IgD-negative memory B cell (primary cell): ENCODE data around the gene DMXL2. TPM values are rescaled to one million over a fixed set of nuclear protein-coding genes. Genes with fewer than 3 reads are reported as not detected.
"Not testable (repeated sequence)": the region's sequence is repeated elsewhere in the genome, so short reads cannot be mapped to it uniquely, and the experiment has no call there.

Experiments used
- H3K27ac Mint-ChIP-seq, 3 donors: one replicate each; pipeline ENCODE4 v1.8.0; 2020 to 2022; ENCODE audit warnings: mild to moderate bottlenecking in 3 of 3, mixed read lengths in 3 of 3, moderate library complexity in 1 of 3
- H3K27me3 Mint-ChIP-seq: one replicate; pipeline ENCODE4 v1.8.0; 2021; ENCODE audit warnings: mixed read lengths
- H3K36me3 Mint-ChIP-seq: one replicate; pipeline ENCODE4 v1.8.0; 2020; ENCODE audit warnings: mild to moderate bottlenecking, mixed read lengths
- H3K4me1 Mint-ChIP-seq, 3 donors: one replicate each; pipeline ENCODE4 v1.8.0; 2020 to 2022; ENCODE audit warnings: mixed read lengths in 3 of 3, mild to moderate bottlenecking in 1 of 3
- H3K4me3 Mint-ChIP-seq, 4 donors: one replicate each; pipeline ENCODE4 v1.8.0; 2020 to 2022; ENCODE audit warnings: mild to moderate bottlenecking in 4 of 4, mixed read lengths in 4 of 4, moderate library complexity in 3 of 4
- H3K9me3 Mint-ChIP-seq, 3 donors: one replicate each; pipeline ENCODE4 v1.8.0; 2020 to 2021; ENCODE audit warnings: mixed read lengths in 3 of 3, mild to moderate bottlenecking in 1 of 3
- polyA plus RNA-seq: library from polyadenylated mRNA; unstranded; fragments of 300-500 nt; fragmentation: Illumina TruSeq; gene quantifications from one replicate; pipeline ENCODE4 v1.2.3, GENCODE V29; 2021

The DMXL2 gene, protein sequence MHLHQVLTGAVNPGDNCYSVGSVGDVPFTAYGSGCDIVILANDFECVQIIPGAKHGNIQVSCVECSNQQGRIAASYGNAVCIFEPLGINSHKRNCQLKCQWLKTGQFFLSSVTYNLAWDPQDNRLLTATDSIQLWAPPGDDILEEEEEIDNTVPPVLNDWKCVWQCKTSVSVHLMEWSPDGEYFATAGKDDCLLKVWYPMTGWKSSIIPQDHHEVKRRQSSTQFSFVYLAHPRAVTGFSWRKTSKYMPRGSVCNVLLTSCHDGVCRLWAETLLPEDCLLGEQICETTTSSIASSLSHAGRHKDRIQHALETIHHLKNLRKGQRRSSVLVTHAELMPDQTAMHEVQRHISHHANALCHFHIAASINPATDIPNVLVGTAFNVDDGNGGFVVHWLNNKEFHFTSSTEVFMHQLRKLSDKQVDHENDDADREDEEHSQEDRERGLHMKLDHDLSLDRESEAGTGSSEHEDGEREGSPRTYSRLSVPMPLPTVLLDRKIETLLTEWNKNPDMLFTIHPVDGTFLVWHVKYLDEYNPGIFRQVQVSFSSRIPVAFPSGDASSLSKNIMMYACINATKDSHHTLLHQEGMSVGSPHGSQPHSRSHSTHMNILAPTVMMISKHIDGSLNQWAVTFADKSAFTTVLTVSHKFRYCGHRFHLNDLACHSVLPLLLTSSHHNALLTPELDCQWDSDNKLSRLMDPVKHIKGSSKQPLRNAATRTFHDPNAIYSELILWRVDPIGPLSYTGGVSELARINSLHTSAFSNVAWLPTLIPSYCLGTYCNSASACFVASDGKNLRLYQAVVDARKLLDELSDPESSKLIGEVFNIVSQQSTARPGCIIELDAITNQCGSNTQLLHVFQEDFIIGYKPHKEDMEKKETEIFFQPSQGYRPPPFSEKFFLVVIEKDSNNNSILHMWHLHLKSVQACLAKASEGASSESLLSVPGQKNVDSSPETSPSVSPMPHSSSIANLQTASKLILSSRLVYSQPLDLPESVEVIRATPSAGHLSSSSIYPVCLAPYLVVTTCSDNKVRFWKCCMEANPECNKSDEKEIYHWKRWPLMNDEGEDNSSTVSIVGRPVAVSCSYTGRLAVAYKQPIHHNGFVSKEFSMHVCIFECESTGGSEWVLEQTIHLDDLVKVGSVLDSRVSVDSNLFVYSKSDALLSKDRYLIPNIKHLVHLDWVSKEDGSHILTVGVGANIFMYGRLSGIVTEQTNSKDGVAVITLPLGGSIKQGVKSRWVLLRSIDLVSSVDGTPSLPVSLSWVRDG (N-terminal part only)
- 1.1 TPM for polyA plus RNA-seq

DNA sequence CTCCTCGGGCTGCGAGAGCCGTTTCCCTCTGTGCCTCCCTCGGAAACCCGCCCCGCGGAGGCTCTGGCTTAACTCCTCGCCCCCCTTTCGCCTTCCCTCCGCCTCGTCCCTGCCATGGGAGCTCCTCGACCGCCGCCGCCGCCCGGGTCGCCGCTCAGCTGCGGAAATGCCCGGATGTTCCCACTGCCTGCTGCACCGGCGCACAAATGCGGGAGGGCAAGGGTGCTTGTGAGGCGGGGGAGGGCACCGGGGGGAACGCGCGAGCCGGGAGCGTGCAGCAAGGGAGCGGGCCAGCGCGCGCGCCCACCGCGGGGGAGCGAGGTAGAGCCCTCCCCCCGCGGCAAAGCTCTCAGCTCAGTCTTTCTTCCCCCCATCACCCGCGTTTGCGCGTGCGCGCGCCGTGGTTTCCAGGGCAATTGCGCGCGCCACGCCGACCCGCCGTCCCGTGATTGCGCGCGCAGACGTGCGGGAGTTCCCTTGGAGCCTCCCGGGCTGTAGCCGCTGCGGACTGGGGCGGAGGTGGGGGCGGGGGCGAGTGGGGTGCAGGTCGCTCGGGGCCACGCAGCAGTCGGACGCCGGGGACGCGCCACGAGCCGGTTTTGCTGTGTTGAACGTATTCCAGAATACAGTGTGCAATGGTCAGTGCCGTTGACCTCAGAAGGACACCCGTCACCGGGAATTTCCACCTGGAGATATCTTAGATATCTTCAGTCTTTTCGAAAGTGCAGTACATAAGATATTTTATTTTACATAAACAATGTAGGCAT lies at the start of gene DMXL2:
DMXL2 (minus strand) TSS at position 168 of the 767 bp plus-strand sequence. CDS start 226 bp downstream, outside the sequence.
- Mint-ChIP-seq H3K36me3 (no peaks in the 10 kb centered on the region), H3K27me3 (peaks cover 4% of the 10 kb centered on the region), H3K4me1 (peaks cover 15 to 29% (median 28%) of the 10 kb centered on the region in 3 donors), H3K4me3 (peak within 1 kb of the TSS; percentile 81 to 95 (median 88)), H3K9me3 (no peaks in the 10 kb centered on the region), H3K27ac (peak within 1 kb of the TSS; percentile 19 to 80 (median 64))

DNA sequence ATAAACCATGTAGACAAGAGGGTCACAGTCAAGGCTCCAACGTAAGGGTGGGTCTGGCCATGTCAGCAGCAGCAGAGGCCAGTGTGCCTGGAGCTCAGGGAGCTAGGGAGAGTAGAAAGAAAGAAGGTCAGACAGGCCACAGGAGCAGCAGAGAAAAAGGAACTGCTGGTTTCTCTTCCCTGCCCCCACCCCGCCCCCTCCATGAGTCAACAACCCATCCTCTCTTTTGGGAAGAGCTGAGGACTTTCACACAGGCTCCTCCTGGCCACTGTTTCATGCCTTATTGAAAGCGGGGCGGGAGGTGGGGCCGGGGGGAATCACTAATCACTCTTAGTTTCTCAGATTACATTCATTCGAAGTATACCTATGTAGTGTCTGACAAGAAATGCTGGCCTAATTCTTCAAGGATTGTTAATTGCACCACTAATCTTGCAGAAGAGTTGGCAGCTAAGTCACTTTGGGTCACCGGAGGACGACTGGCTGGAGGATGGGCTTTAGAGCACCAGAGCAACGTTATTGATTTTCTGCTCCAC lies 49.6 kb upstream of the DMXL2 start:
- peaks cover 5% of the 10 kb centered on the region for H3K27me3 Mint-ChIP-seq
- H3K9me3 Mint-ChIP-seq = no peaks in the 10 kb centered on the region
- no peak overlapping the region for H3K4me3 Mint-ChIP-seq
- H3K4me1 Mint-ChIP-seq = peaks cover 0 to 2% (median 0%) of the 10 kb centered on the region in 3 donors
- no peaks in the 10 kb centered on the region for H3K36me3 Mint-ChIP-seq
- no peak overlapping the region for H3K27ac Mint-ChIP-seq

DNA sequence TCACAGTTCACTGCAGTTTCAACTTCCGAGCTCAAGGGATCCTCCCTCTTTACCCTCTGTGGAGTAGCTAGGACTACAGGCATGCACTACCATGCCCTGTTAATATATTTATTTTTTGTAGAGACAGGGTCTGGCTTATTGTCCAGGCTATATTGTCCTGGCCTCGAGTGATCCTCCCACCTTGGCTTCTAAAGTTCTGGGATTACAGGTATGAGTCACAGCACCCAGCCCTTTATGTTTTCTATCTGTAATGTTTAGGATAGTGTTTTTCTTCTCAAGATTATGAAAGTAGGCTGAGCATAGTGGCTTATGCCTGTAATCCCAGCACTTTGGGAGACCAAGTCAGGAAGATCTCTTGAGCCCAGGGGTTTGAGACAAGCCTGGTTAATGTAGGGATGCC lies 46.8 kb upstream of the DMXL2 start:
- Mint-ChIP-seq H3K27ac (no peak overlapping the region), H3K4me1 (peaks cover 0 to 2% (median 0%) of the 10 kb centered on the region in 3 donors), H3K9me3 (peaks cover 0 to 3% (median 0%) of the 10 kb centered on the region in 3 donors), H3K4me3 (no peak overlapping the region), H3K36me3 (no peaks in the 10 kb centered on the region), H3K27me3 (peaks cover 6% of the 10 kb centered on the region)

DNA sequence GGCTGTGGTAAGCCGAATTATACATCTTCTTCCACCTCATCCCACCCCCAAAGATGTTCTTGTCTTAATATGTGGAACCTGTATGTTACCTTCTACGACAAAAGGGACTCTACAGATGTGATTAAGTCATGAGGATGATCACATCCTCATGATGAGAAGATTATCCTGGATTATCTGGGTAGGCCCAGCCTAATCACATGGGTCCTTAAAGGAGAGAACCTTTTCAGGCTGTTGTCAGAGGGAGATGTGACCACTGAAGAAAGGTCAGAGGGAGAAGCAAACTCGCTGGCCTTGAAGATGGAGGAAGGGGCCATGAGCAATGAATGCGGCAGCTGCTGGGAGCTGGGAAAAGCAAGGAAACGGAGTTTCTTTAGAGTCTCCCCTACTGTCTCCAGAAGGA lies 45.9 kb upstream of the DMXL2 start:
- peaks cover 6% of the 10 kb centered on the region for H3K27me3 Mint-ChIP-seq

DNA sequence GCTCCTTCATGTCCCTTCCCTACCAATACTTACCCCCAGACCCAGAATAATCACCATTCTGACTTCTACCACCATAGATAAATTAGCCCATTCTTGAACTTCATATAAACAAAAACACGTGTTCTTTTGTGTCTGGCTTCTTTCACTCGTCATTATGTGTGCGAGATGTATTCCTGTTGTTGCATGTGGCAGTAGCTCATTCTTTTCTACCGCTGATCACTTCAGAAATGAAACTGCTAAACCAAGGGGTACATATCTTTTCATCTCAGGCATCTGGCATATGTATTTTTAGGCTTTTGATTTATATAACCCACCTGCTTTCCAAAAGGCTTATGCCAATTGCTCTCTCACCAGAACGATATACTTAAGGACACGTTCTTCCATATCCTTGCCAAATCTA lies 44.9 kb upstream of the DMXL2 start:
- H3K4me1 Mint-ChIP-seq = peaks cover 0 to 2% (median 0%) of the 10 kb centered on the region in 3 donors
- H3K36me3 Mint-ChIP-seq = no peaks in the 10 kb centered on the region
- H3K9me3 Mint-ChIP-seq = peaks cover 0 to 3% (median 0%) of the 10 kb centered on the region in 3 donors

More for the DNA sequence above, 45.9 kb upstream of the DMXL2 start:
- Mint-ChIP-seq H3K36me3 (no peaks in the 10 kb centered on the region), H3K4me3 (no peak overlapping the region), H3K9me3 (peaks cover 0 to 3% (median 0%) of the 10 kb centered on the region in 3 donors), H3K27ac (no peak overlapping the region), H3K4me1 (peaks cover 0 to 2% (median 0%) of the 10 kb centered on the region in 3 donors)

DNA sequence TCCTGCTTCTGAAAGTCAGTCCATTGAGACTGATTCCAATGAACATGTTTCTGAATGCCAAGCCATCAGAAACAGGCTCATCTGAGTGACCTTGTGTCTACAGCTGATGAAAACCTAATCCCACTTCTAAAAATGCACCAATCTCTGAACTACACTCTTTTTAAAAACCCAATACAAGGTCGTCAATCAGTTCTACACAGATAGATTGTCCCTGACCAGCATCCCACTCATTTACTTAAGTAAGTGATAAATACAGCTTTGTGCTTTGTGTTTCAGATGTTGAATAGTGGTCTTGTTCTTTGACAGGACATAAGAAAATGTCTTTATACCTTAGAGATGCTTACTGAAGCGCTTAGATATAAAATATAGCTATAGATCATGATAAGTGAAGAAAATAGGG lies 38.5 kb upstream of the DMXL2 start:
- Mint-ChIP-seq H3K9me3 (no peaks in the 10 kb centered on the region), H3K36me3 (no peaks in the 10 kb centered on the region), H3K4me3 (no peak overlapping the region), H3K27ac (no peak overlapping the region), H3K4me1 (no peaks in the 10 kb centered on the region), H3K27me3 (peaks cover 1% of the 10 kb centered on the region)

More for the DNA sequence above, 44.9 kb upstream of the DMXL2 start:
- H3K4me3 Mint-ChIP-seq = no peak overlapping the region
- peaks cover 6% of the 10 kb centered on the region for H3K27me3 Mint-ChIP-seq
- H3K27ac Mint-ChIP-seq = peak overlapping the region in 1 of 3 donors; percentile 17

DNA sequence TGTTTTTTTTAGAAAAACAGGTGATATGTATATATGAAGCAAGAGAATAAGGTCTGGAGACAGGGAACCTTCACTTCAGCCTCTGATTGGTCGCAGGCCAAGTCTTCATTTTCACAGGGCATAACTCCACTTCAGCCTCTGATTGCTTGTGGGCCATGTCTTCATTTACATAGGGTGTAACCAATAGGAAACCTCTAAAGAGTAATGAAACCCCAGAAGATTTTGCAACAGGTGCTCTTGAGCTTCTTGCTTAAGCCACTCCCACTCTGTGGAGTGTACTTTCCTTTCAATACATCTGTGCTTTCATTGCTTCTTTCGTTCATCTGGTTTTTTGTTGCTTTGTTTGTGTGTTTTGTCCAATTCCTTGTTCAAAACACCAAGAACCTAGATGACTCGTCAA lies 36.1 kb upstream of the DMXL2 start:
- Mint-ChIP-seq H3K36me3 (peaks cover 1% of the 10 kb centered on the region), H3K27ac (no peak overlapping the region), H3K27me3 (no peaks in the 10 kb centered on the region), H3K4me1 (no peaks in the 10 kb centered on the region), H3K9me3 (no peaks in the 10 kb centered on the region), H3K4me3 (no peak overlapping the region)

DNA sequence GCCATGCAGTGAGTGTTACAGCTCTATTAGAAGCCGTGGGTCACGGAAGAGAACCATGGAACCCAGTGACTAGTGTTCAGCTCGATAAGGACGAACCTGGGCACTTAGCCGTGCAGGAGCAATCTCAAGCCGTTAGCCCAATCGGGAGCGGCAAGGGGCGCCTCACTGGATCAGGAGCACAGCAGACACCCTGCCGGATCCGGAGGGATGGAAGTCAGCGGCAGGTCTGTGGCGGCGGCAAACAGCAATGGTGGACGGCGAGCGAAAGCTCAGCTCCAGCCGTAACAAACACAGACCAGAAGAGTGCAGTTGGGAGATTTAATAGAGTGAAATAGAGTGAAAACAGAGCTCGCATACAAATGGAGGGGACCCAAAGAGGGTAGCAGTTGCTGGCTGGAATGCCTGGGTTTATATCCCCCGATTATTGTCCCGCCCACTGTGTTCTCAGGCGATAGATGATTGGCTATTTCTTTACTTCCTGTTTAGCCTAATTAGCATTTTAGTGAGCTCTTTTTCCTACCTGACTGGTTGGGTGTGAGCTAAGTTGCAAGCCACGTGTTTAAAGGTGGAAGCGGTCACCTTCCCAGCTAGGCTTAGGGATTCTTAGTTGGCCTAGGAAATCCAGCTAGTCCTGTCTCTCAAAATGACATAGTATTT lies 33.0 kb upstream of the DMXL2 start:
- H3K4me1 Mint-ChIP-seq, H3K4me3 Mint-ChIP-seq, H3K36me3 Mint-ChIP-seq, H3K9me3 Mint-ChIP-seq, H3K27ac Mint-ChIP-seq, H3K27me3 Mint-ChIP-seq: not testable (repeated sequence)

DNA sequence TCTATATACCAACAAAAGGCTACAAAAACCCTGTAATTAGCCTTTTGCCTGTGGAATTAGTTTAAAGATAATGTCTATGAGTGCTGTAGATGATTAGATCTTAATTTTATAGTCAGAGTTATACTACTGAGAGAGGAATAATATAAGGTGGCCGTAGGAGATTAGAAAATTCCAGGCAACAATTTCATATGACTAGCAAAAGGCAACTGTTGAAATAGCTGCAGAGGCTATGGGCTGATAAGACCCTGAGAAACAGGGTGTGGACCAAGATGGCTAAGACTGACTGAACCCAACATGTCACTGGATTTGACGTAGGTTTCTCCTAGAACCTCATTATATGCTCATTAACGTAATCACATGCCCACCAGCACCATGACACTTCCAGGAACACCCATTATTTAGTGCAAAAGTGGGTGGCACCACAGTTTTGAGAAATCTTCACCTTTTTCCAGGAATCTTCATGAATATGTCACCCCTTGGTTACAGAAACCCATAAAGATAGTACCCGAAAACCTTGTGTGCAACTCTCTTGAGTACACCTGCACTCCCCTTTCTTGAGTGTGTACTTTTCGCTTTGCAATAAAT lies 29.6 kb upstream of the DMXL2 start:
- H3K27ac Mint-ChIP-seq = no peak overlapping the region
- no peaks in the 10 kb centered on the region for H3K27me3 Mint-ChIP-seq
- H3K36me3 Mint-ChIP-seq = peaks cover 1% of the 10 kb centered on the region
- no peaks in the 10 kb centered on the region for H3K9me3 Mint-ChIP-seq
- peaks cover 0 to 2% (median 2%) of the 10 kb centered on the region in 3 donors for H3K4me1 Mint-ChIP-seq
- no peak overlapping the region for H3K4me3 Mint-ChIP-seq

DNA sequence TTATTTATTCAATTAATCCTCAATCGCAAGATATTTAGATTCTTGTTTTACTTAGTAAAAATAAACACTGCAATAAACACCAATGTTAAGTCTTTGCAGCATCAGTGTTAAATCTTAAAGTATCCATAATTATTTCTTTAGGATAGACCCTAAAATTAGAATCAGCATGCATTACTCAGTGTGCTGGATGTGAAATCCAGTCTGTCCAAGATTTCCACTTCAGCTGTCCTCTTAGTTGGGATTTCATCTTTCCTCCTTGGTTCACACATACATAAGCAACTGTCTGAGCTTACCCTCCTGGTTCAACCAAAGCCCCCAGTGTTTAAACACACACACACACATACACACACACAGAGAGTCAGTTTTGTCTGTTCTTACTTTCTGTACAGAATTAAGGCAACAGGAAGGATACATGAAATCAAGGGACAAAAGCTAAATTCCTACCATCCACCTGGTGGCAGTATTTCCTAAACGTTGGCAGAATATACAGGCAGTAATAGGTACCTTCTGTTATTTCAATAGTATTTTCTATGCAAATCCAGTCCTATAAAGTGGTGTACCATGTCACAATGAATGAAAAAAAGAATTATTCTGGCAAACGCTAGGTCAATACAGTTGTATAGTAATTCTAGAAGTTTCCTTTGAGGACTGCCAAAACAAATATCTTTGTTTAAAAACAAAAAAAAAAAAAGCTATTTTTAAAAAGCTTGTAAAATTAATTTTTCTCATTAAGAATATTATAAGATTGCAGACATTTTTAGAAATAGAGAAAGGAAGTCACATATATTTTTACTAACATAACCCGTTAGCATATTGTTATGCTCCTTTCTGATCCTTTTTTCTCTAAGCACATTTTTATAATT lies 27.3 kb upstream of the DMXL2 start:
- Mint-ChIP-seq H3K36me3 (peaks cover 1% of the 10 kb centered on the region), H3K27me3 (no peaks in the 10 kb centered on the region), H3K4me3 (no peak overlapping the region), H3K27ac (no peak overlapping the region), H3K4me1 (peaks cover 0 to 2% (median 2%) of the 10 kb centered on the region in 3 donors), H3K9me3 (no peaks in the 10 kb centered on the region)

DNA sequence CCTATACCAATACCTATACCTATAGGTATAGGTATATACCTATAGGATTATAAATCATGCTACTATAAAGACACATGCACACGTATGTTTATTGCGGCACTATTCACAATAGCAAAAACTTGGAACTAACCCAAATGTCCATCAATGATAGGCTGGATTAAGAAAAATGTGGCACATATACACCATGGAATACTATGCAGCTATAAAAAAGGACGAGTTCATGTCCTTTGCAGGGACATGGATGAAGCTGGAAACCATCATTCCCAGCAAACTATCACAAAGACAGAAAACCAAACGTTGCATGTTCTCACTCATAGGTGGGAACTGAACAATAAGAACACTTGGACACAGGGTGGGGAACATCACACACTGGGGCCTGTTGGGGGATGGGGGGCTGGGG lies 26.1 kb upstream of the DMXL2 start:
- H3K27me3 Mint-ChIP-seq, H3K9me3 Mint-ChIP-seq, H3K27ac Mint-ChIP-seq, H3K36me3 Mint-ChIP-seq, H3K4me1 Mint-ChIP-seq, H3K4me3 Mint-ChIP-seq: not testable (repeated sequence)

DNA sequence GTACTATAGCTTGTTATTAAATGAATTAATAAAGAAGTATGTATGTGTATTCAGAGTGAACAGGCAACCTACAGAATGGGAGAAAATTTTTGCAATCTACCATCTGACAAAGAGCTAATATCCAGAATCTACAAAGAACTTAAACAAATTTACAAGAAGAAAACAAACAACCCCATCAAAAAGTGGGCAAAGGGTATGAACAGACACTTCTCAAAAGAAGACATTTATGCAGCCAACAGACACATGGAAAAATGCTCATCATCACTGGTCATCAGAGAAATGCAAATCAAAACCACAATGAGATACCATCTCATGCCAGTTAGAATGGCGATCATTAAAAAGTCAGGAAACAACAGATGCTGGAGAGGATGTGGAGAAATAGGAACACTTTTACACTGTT lies 25.5 kb upstream of the DMXL2 start:
- H3K4me3 Mint-ChIP-seq, H3K9me3 Mint-ChIP-seq, H3K27me3 Mint-ChIP-seq, H3K36me3 Mint-ChIP-seq, H3K4me1 Mint-ChIP-seq, H3K27ac Mint-ChIP-seq: not testable (repeated sequence)
